Spleen (tissue), 11 donors: ENCODE measurements around the gene SYK. TPM values are rescaled to one million over a fixed set of nuclear protein-coding genes. Genes with fewer than 3 reads are reported as not detected.
A peak's percentile ranks its signal among the peaks of the same experiment; 100 is the strongest.

ENCODE experiments used
- DNase-seq: peaks from one replicate; pipeline ENCODE4 v3.0.0-alpha.2; 2020
- H3K27ac ChIP-seq, 8 donors: fragments of 200-600 bp; sonication (generic) in 7 of 8; 1 replicate in 4 of 8; 2 replicates in 4 of 8; pipeline versions ENCODE4 v1.5.0 to v1.8.0; 2016 to 2021; ENCODE audit warnings: inconsistent platforms in 4 of 8, mild to moderate bottlenecking in 4 of 8, moderate library complexity in 1 of 8
- H3K27me3 ChIP-seq, 7 donors: fragments of 200-600 bp; sonication (generic) in 6 of 7; replicated peaks in 1 of 7; 1 replicate in 4 of 7; 2 replicates in 3 of 7; pipeline versions ENCODE4 v1.5.0 to v1.8.0; 2016 to 2021; ENCODE audit warnings: inconsistent platforms in 3 of 7, mild to moderate bottlenecking in 1 of 7
- H3K36me3 ChIP-seq, 6 donors: fragments of 200-600 bp; sonication (generic) in 5 of 6; 1 replicate in 4 of 6; 2 replicates in 2 of 6; pipeline versions ENCODE4 v1.5.0 to v1.8.0; 2016 to 2021; ENCODE audit warnings: inconsistent platforms in 2 of 6
- H3K4me1 ChIP-seq, 6 donors: fragments of 200-600 bp; sonication (generic) in 5 of 6; 1 replicate in 3 of 6; 2 replicates in 3 of 6; pipeline versions ENCODE4 v1.5.0 to v1.8.0; 2016 to 2021; ENCODE audit warnings: inconsistent platforms in 3 of 6
- H3K4me3 ChIP-seq, 8 donors: fragments of 200-600 bp; sonication (generic) in 7 of 8; 1 replicate in 4 of 8; 2 replicates in 4 of 8; pipeline versions ENCODE4 v1.5.0 to v1.8.0; 2016 to 2021; ENCODE audit warnings: inconsistent platforms in 4 of 8, mild to moderate bottlenecking in 4 of 8, moderate library complexity in 2 of 8
- H3K9me3 ChIP-seq, 8 donors: fragments of 200-600 bp; sonication (generic) in 7 of 8; 1 replicate in 4 of 8; 2 replicates in 4 of 8; pipeline versions ENCODE4 v1.5.0 to v1.8.0; 2016 to 2021; ENCODE audit warnings: inconsistent platforms in 4 of 8
- CTCF ChIP-seq, 11 experiments: fragments of 200-600 bp in 7 of 11; fragments of 450-650 bp in 4 of 11; sonication (generic) in 4 of 11; IDR thresholded peaks in 8 of 11; conservative IDR thresholded peaks in 3 of 11; 1 replicate in 7 of 11; 2 replicates in 4 of 11; pipeline versions ENCODE4 v1.4.0 to v1.8.0; 2016 to 2021; ENCODE audit warnings: antibody characterized with exemption in 11 of 11, inconsistent platforms in 4 of 11, mild to moderate bottlenecking in 1 of 11
- POLR2A ChIP-seq, 3 donors: fragments of 450-650 bp; IDR thresholded peaks; one replicate each; pipeline ENCODE4 v1.5.1; 2017; ENCODE audit warnings: antibody characterized with exemption in 3 of 3, mild to moderate bottlenecking in 1 of 3
- POLR2AphosphoS5 ChIP-seq, 3 donors: sonication (generic); formaldehyde crosslinking; IDR thresholded peaks; one replicate each; pipeline ENCODE4 v1.5.1; 2017; ENCODE audit warnings: antibody characterized with exemption in 3 of 3
- WGBS, 5 donors: extraction: QIAGEN DNeasy Blood & Tissue Kit in 3 of 5; methylation state at CpG; one replicate each; pipeline versions ENCODE4 v1.1.5 to v1.1.7; 2013 to 2018; 5-methylcytosine and 5-hydroxymethylcytosine counted together
- intact Hi-C: fragments of 100-400 bp; cut with DNase I; formaldehyde crosslinking; loops from one replicate; pipeline ENCODE4 v1.15.0; 2023; ENCODE audit warnings: low total_unique reads
- polyA plus RNA-seq, 3 donors: library from polyadenylated mRNA; stranded (reverse); fragments of 200-250 nt; gene quantifications; one replicate each; pipeline ENCODE4 v1.2.1, GENCODE V29; 2013
- total RNA-seq, 7 donors: library from RNA; depleted of rRNA in 3 of 7; stranded (reverse); fragments of >200 nt in 3 of 7; fragmentation: NEBNext Ultra II Directional in 4 of 7; extraction: Animal tissue kit (Norgen Biotek cat#: 25700) in 4 of 7; gene quantifications; one replicate each; pipeline versions ENCODE4 v1.1.0 to v1.2.1, GENCODE V29; 2016 to 2021
- donor health status: healthy with polysubstance abuse.
- donor health status: DM: no; HTN: no; CAD: no; lungs with moderate emphysema.
- donor health status: DM: no; HTN: no; CAD: no.
- donor health status: Bipolar disorder and iron deficiency.
- donor health status: healthy.
- donor health status: DM: no; HTN: no; CAD: no.
- donor health status: DM: yes; HTN: yes; CAD: no.

The SYK gene
- total and polyA plus RNA-seq, 10 donors: 42.6 to 152 (median 111) TPM

GRCh38 chr9:90907790-90908189 is 106.2 kb downstream of the SYK start:
- Histone ChIP-seq H3K4me1 (peaks cover 0 to 4% (median 0%) of the 10 kb centered on the region in 6 donors), H3K9me3 (peaks cover 0 to 3% (median 0%) of the 10 kb centered on the region in 8 donors), H3K27me3 (no peaks in the 10 kb centered on the region), H3K4me3 (no peak overlapping the region), H3K36me3 (no peaks in the 10 kb centered on the region), H3K27ac (no peak overlapping the region)
- intact Hi-C loops: no loop called here
- 85 to 92% (median 90%) methylated on average over 4 of the region's 4 CpGs for WGBS, 5 donors
- DNase-seq: no peak
- TF ChIP-seq POLR2A (IDR thresholded peaks at IDR 0.05) (no peak), CTCF (IDR thresholded peaks at IDR 0.05 in 8 of 11, conservative IDR thresholded peaks at IDR 0.05 in 3 of 11) (no peak), POLR2AphosphoS5 (IDR thresholded peaks at IDR 0.05) (no peak)

GRCh38 chr9:90909225-90909624 is 107.6 kb downstream of the SYK start:
- intact Hi-C loops: no loop called here
- Histone ChIP-seq H3K36me3 (no peaks in the 10 kb centered on the region), H3K4me3 (no peak overlapping the region), H3K4me1 (peaks cover 0 to 4% (median 0%) of the 10 kb centered on the region in 6 donors), H3K27ac (no peak overlapping the region), H3K27me3 (peaks cover 0 to 5% (median 0%) of the 10 kb centered on the region in 7 donors), H3K9me3 (no peaks in the 10 kb centered on the region)
- no peak for DNase-seq
- 77 to 83% (median 79%) methylated on average over 4 of the region's 4 CpGs for WGBS, 5 donors
- TF ChIP-seq POLR2AphosphoS5 (IDR thresholded peaks at IDR 0.05) (no peak), CTCF (IDR thresholded peaks at IDR 0.05 in 8 of 11, conservative IDR thresholded peaks at IDR 0.05 in 3 of 11) (no peak), POLR2A (IDR thresholded peaks at IDR 0.05) (no peak)

- peaks cover 0 to 9% (median 0%) of the 10 kb centered on the region in 7 donors for H3K27me3 ChIP-seq
- no peak overlapping the region for H3K27ac ChIP-seq
- no peaks in the 10 kb centered on the region for H3K36me3 ChIP-seq
- no peaks in the 10 kb centered on the region for H3K9me3 ChIP-seq
- intact Hi-C loops: no loop called here
- H3K4me1 ChIP-seq: peaks cover 0 to 6% (median 0%) of the 10 kb centered on the region in 6 donors
- no peak overlapping the region for H3K4me3 ChIP-seq
- no peak for DNase-seq
- TF ChIP-seq POLR2AphosphoS5 (IDR thresholded peaks at IDR 0.05) (no peak), CTCF (IDR thresholded peaks at IDR 0.05 in 8 of 11, conservative IDR thresholded peaks at IDR 0.05 in 3 of 11) (no peak)
- 85 to 97% (median 89%) methylated on average over 3 of the region's 3 CpGs for WGBS, 5 donors
Observed at GRCh38 chr9:90909747-90910283, 108.2 kb downstream of the SYK start.

GRCh38 chr9:90914196-90914595 is 112.6 kb downstream of the SYK start:
- peaks cover 0 to 9% (median 0%) of the 10 kb centered on the region in 7 donors for H3K27me3 ChIP-seq
- H3K4me3 ChIP-seq: no peak overlapping the region
- H3K36me3 ChIP-seq: no peaks in the 10 kb centered on the region
- 70 to 93% (median 90%) methylated on average over 6 to 14 of the region's 14 CpGs for WGBS, 5 donors
- DNase-seq: peak; percentile 64
- H3K9me3 ChIP-seq: no peaks in the 10 kb centered on the region
- TF ChIP-seq POLR2A (IDR thresholded peaks at IDR 0.05): no peak
- TF ChIP-seq POLR2AphosphoS5 (IDR thresholded peaks at IDR 0.05): no peak
- TF ChIP-seq CTCF (IDR thresholded peaks at IDR 0.05 in 8 of 11, conservative IDR thresholded peaks at IDR 0.05 in 3 of 11): no peak
- intact Hi-C loops: loop anchor here (2.0 kb wide), 1 partner anchor 513 kb away; no protein-coding TSS in a partner anchor
- peaks cover 0 to 9% (median 0%) of the 10 kb centered on the region in 6 donors for H3K4me1 ChIP-seq
- no peak overlapping the region for H3K27ac ChIP-seq
